Head of caudate nucleus (tissue), 42 donors: ENCODE data around the gene EGLN1.

Source experiments
- DNase-seq, 42 donors: peaks; one replicate each; pipeline versions ENCODE4 v3.0.0 to v3.0.0-alpha.2; 2020 to 2021; ENCODE audit warnings: mixed read lengths in 7 of 42
- intact Hi-C: fragments of 100-400 bp; cut with DNase I; formaldehyde crosslinking; loops from one replicate; pipeline ENCODE4 v1.15.0; 2022

EGLN1 gene

GRCh38 chr1:231318568-231318967 is 103.5 kb downstream of the EGLN1 start:
- no peak for DNase-seq
- intact Hi-C loops = no loop called here

- intact Hi-C loops = no loop called here
- no peak for DNase-seq
Observed at GRCh38 chr1:231318015-231318355, 104.1 kb downstream of the EGLN1 start.

GRCh38 chr1:231317306-231318014 is 104.6 kb downstream of the EGLN1 start:
- peak in 1 of 42 donors; percentile 14 for DNase-seq
- intact Hi-C loops = no loop called here

- intact Hi-C loops = no loop called here
- DNase-seq = peak in 20 of 42 donors; percentile 6 to 47 (median 15)
Observed at GRCh38 chr1:231315887-231316286, 106.2 kb downstream of the EGLN1 start.
